GM19324 (cell line): Measurements from ENCODE around the gene RILP.

Source experiments
- ATAC-seq: cut with Tn5 transposase; IDR thresholded peaks from one replicate; pipeline ENCODE4 v1.9.1; 2021; ENCODE audit warnings: mild to moderate bottlenecking, moderate library complexity; ENCODE audit not compliant: unreplicated experiment, low FRiP score

The RILP gene

GRCh38 chr17:1634841-1635650 is 14.6 kb downstream of the RILP start:
- ATAC-seq: no peak

DNA sequence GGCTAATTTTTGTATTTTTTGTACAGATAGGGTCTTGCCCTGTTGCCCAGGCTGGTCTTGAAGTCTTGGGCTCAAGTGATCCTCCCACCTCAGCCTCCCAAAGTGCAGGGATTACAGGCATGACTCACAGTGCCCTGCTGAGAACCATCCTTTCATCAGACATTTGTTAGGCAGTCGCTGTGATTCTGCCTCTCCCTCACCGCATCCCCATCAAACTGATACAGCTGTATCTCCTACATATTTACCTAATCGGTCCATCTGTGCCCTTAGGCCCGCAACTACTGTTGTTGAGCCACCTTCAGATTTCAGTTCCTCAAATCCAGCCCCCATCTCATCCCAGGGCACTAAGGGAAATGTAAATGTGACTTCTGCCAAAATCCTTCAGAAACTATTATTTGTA is 19.0 kb downstream of the RILP start:
- ATAC-seq: no peak

DNA sequence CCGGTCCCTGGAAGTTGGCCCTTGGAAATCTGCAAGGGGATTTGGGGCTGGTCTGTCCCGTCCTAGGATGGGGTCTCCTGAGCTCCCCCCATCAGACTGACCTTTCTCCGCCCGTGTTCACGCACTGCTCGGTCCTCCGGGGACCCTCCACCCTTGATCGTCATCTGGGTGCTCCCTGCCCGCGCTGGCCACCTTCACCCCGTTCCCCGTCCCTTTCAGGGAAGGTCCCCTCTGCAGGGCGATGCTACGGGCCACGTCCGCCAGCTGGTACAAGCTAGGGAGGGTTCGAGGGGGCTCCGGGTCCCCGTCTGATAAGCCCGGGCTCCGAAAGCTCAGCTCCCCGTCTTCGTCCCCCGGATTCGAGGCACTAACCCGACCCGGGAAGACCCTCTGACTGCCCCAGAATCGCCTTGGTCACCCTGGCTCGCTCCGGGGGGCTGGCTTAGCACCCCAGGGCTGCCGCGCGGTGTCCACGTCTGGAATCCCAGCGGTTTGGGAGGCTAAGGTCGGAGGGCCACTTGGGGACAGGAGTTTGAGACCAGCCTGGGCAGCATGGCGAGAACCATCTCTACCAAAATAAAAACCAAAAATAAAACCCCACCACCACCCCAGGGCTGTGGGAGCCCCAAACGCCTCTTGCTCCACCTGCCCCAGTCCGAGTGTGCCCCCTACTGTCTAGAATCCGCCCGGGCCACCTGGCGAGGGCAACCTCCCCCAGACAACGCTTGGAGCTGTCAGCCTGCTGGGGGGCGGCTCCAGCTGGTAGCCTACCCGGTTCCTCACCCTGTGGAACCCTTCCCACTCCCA is 20.0 kb downstream of the RILP start:
- no peak for ATAC-seq

DNA sequence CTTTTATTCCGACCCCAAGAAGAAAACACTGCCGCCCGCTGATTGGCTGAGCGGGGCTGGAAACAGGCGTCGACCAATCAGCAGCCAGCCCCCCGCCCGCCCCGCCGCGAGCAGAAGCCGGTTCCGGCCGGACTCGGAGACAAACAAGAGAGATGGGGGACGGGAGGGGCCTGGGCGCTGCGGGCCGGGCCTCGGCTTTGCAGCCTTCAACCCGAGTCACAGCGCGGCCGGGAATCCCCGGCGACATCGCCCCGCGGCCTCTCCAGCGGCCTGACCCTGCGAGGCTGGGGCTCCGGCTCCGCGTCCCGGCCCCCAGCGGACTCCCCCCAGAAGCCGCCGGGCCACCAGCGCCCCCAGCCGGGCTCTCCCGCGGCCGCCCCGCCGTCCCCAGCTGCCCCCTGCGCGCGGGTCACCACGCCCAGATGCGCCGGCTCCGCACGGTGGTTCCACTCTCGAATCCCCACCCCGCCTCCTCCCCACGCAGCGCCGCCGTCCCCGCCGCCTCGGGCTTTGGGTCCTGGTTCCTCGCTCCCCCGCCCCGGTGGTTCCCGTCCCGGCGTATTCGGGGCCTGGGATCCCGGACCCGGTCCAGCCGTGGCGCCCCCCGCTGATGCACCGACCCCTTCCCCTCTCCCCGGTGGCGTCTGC is 20.7 kb downstream of the RILP start:
- peak; percentile 54 for ATAC-seq

DNA sequence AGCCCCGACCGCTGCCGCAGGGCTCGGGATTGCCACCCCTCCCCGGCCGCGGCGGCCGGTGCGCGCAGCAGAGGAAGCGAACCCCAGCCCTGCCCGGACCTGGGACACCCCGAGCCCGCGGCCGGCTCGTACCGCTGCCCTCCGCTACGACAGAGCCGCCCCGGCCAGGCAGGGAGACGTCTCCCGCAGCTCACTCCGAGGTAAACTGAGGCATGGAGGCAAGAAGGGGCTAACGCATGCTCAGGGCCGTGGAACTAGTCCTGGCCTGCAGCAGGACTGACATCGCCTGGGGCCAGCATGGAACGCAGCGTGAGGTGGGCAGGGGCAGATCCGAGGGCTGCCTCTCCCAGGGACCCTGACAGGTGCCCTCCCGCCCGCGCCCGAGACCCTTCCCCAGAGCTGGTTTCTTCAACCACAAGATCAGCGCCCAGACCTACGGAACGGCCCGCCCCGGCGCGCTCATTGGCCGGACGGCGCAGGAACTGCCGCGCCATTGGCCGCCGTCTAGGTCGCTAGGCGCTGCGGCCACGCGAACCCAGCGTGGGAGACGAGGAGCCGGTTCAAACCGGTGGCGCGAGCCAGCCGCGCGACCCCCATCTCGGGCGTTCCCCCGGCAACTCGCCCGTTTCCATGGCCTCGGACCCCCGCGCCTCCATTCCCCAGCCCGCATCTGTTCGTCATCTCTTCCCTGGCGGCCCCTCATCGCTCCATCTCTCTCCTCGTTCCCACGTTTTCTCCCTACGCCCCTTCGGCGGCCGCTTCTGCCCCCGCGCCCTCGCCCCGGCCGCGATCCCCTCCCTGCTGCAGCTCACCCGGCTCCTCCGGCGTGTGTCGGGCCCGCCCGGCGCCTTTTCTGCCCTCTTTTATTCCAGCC is 21.4 kb downstream of the RILP start, which contains the start of gene SLC43A2:
TSS of gene SLC43A2 (minus strand) at position 853 of the 874 bp plus-strand sequence. CDS start 960 bp downstream, outside the sequence.
- ATAC-seq: peak; percentile 64

- no peak for ATAC-seq
These were observed 22.3 kb downstream of the RILP start for GRCh38 chr17:1627182-1627981.

GRCh38 chr17:1626333-1626732 is 23.3 kb downstream of the RILP start:
- ATAC-seq: no peak

GRCh38 chr17:1625581-1625980 is 24.1 kb downstream of the RILP start:
- no peak for ATAC-seq

DNA sequence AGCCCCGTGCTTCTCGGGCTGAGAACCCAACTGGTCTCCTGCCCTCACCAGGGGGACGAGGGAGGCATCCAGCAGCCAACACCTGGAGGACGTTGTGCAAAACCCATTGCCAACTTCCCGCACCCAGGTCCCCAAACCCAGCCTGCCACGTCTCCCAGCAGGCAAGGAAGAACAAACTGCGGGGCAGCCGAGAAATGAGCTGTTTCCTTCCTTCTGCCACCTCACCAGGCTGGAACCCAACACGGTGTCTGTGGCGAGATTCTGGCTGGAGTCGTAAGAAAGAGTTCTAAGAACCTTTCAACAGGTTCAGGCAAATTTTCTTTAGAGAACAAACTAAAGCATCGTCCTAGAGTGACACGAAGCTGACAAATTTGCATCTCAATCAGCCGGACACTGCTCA is 24.6 kb downstream of the RILP start:
- ATAC-seq: no peak

GRCh38 chr17:1624650-1625049 is 25.0 kb downstream of the RILP start:
- no peak for ATAC-seq

DNA sequence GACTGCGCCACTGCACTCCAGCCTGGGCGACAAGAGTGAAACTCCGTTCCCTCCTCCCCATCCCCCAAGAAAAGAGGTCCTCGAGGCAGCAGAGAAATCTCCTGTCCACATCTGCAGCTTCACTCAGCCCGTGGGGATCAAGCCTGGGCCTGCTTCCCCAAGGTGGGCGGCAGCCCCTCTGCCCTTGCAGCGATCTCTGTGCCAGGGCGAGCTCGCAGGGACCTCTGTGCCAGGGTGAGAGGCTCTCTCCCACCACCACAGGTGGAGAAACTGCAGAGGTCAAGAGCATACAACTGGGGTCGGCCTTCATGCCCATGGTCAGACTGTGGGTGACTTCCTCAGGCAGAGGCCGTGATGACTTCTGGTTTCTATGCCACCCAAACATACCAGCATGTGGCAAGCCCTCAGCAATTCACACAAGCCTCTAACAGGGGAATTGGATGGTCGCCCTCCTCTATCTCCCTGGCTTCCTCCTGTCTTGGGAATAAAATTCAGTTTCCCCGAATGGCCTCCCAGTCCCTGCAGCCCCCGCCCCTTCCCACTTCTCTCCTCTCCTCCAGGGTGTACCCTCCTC is 26.5 kb downstream of the RILP start:
- no peak for ATAC-seq

GRCh38 chr17:1621273-1621954 is 28.3 kb downstream of the RILP start:
- no peak for ATAC-seq

- no peak for ATAC-seq
These were observed 29.2 kb downstream of the RILP start for GRCh38 chr17:1620486-1620885.

- ATAC-seq: no peak
These were observed 32.0 kb downstream of the RILP start for GRCh38 chr17:1617620-1618174.

- no peak for ATAC-seq
These were observed 33.6 kb downstream of the RILP start for GRCh38 chr17:1616101-1616500.

GRCh38 chr17:1612400-1612799 is 37.3 kb downstream of the RILP start:
- no peak for ATAC-seq

DNA sequence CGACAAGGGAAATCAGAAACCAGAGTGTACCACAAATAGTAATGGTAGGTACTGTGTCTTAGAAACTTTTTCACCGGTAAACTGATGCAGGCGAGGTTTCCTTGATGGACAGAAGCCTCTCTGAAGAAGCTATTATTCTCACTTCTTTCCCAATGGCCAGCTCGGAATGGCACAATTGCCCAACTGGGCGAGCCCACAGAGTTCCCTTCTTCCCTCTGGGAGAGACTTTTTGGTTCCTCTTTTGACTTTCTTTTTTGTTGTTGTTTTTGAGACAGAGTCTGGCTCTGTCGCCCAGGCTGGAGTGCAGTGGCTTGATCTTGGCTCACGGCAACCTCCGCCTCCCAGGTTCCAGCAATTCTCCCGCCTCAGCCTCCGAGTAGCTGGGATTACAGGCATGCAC is 38.0 kb downstream of the RILP start:
- no peak for ATAC-seq

GRCh38 chr17:1608676-1609075 is 41.0 kb downstream of the RILP start:
- ATAC-seq: no peak
